A673 (cell line): ENCODE data around the gene EHBP1L1. TPM values are rescaled to one million over a fixed set of nuclear protein-coding genes. Genes with fewer than 3 reads are reported as not detected.

ENCODE experiments used
- BruUV-seq: library from RNA; stranded (reverse); fragments of 400-500 nt; replicated peaks from 2 replicates; lab custom pipeline; 2021; lab: Mats Ljungman, UMichigan
- CTCF ChIA-PET: fragments of 300-600 bp; sonication (Branson Sonifier 250); formaldehyde crosslinking; loops from one replicate; lab custom pipeline; 2022; ENCODE audit warnings: antibody characterized with exemption; lab: Charles Lee
- POLR2A ChIA-PET: fragments of 300-600 bp; sonication (Branson Sonifier 250); formaldehyde crosslinking; loops from one replicate; lab custom pipeline; 2022; ENCODE audit warnings: antibody characterized with exemption; ENCODE audit not compliant: low non-redundant PET; lab: Charles Lee
- DNase-seq: peaks from one replicate; pipeline ENCODE4 v3.0.0-alpha.2; 2015; ENCODE audit warnings: low spot score
- H3K27ac ChIP-seq: fragments of 200-600 bp; sonication (generic); 2 replicates; pipeline ENCODE4 v1.5.1; 2016; ENCODE audit warnings: mixed run types, low read depth, mild to moderate bottlenecking, mixed read lengths, antibody characterized with exemption, low read length; ENCODE audit not compliant: poor library complexity, severe bottlenecking
- H3K27me3 ChIP-seq: fragments of 200-600 bp; sonication (generic); replicated peaks from 2 replicates; pipeline ENCODE4 v1.6.1; 2017; ENCODE audit warnings: mixed run types, low read depth, mild to moderate bottlenecking, mixed read lengths, antibody characterized with exemption, low read length; ENCODE audit not compliant: insufficient read depth, poor library complexity
- H3K36me3 ChIP-seq: fragments of 200-600 bp; sonication (generic); 2 replicates; pipeline ENCODE4 v1.6.1; 2016; ENCODE audit warnings: mixed run types, mild to moderate bottlenecking, mixed read lengths, antibody characterized with exemption, low read length; ENCODE audit not compliant: insufficient read depth, poor library complexity, severe bottlenecking
- H3K4me1 ChIP-seq: fragments of 200-600 bp; sonication (generic); 2 replicates; pipeline ENCODE4 v1.6.1; 2017; ENCODE audit warnings: mixed run types, mild to moderate bottlenecking, mixed read lengths, antibody characterized with exemption, low read length; ENCODE audit not compliant: insufficient read depth, poor library complexity, severe bottlenecking
- H3K4me3 ChIP-seq: fragments of 200-600 bp; sonication (generic); 2 replicates; pipeline ENCODE4 v1.5.1; 2016; ENCODE audit warnings: low read depth, mixed run types, mild to moderate bottlenecking, mixed read lengths, low read length; ENCODE audit not compliant: poor library complexity, severe bottlenecking
- H3K9me3 ChIP-seq: fragments of 200-600 bp; sonication (generic); 2 replicates; pipeline ENCODE4 v1.6.1; 2016; ENCODE audit warnings: mixed run types, low read depth, mild to moderate bottlenecking, mixed read lengths, antibody characterized with exemption, low read length; ENCODE audit not compliant: poor library complexity, severe bottlenecking
- EZH2 ChIP-seq: fragments of 200-600 bp; sonication (generic); IDR thresholded peaks from 2 replicates; pipeline ENCODE4 v1.6.1; 2017; ENCODE audit warnings: borderline replicate concordance, low read depth, mild to moderate bottlenecking, mixed read lengths, antibody characterized with exemption, low read length; ENCODE audit not compliant: poor library complexity, severe bottlenecking
- intact Hi-C: fragments of 100-400 bp; cut with micrococcal nuclease; formaldehyde crosslinking; loops from one replicate; pipeline ENCODE4 v1.10.0; 2022; ENCODE audit not compliant: unreplicated experiment
- total RNA-seq: library from RNA; stranded (reverse); gene quantifications from 2 replicates; pipeline ENCODE4 v1.2.3, GENCODE V29; 2021
- TF ChIP-seq, protein P1 (sequence below): fragments of 300-800, 200-600 bp; sonication (generic); conservative IDR thresholded peaks from 2 replicates; pipeline ENCODE4 v1.5.1; 2017; ENCODE audit warnings: low read depth, mild to moderate bottlenecking, antibody characterized with exemption, low read length, moderate library complexity, mixed read lengths

EHBP1L1 gene
- total RNA-seq, 1 experiment from 2014 or later: 29.5 TPM

DNA sequence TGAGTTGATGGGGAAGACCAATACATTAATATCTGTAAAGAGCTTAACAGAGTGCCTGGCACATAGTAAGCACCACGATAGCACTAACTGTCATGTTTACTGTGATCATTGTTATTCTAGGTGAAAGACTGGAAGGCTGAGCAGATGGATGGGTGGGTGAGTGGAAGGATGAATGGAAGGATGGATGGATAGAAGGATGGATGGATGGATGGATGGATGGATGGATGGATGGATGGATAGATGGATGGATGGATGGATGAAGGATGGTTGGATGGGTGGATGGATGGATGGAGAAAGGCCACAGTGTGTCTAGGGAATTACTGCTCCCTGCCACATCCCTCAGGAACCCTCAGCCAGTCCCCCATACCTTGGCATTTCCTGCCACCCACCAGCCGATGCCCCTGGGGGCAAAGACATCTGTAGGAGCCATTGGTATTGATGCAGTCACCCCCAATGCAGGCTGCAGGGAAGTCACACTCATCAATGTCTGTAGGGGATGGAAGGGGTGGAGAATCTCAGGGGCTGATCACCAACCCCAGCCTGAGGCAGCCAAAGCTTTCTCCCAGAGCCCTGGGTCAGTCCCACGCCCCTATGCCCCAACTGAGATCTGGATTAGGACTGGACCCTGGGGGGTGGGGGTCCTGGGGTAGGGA is 33.0 kb upstream of the EHBP1L1 start:
- Histone ChIP-seq H3K27me3 (no peaks in the 10 kb centered on the region), H3K4me3 (no peak overlapping the region), H3K36me3 (peaks cover 10% of the 10 kb centered on the region), H3K27ac (no peak overlapping the region), H3K4me1 (peaks cover 19% of the 10 kb centered on the region), H3K9me3 (no peaks in the 10 kb centered on the region)
- DNase-seq: no peak
- POLR2A ChIA-PET: no interaction called here
- intact Hi-C loops: no loop called here
- CTCF ChIA-PET: interaction anchor here (0.9 kb wide), 1 partner anchor 51 kb away, joined by 5 read pairs; no protein-coding TSS in a partner anchor
- TF ChIP-seq EZH2: no peak
- TF ChIP-seq, protein P1, sequence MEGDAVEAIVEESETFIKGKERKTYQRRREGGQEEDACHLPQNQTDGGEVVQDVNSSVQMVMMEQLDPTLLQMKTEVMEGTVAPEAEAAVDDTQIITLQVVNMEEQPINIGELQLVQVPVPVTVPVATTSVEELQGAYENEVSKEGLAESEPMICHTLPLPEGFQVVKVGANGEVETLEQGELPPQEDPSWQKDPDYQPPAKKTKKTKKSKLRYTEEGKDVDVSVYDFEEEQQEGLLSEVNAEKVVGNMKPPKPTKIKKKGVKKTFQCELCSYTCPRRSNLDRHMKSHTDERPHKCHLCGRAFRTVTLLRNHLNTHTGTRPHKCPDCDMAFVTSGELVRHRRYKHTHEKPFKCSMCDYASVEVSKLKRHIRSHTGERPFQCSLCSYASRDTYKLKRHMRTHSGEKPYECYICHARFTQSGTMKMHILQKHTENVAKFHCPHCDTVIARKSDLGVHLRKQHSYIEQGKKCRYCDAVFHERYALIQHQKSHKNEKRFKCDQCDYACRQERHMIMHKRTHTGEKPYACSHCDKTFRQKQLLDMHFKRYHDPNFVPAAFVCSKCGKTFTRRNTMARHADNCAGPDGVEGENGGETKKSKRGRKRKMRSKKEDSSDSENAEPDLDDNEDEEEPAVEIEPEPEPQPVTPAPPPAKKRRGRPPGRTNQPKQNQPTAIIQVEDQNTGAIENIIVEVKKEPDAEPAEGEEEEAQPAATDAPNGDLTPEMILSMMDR: no peak
- no TSS peak for BruUV-seq

DNA sequence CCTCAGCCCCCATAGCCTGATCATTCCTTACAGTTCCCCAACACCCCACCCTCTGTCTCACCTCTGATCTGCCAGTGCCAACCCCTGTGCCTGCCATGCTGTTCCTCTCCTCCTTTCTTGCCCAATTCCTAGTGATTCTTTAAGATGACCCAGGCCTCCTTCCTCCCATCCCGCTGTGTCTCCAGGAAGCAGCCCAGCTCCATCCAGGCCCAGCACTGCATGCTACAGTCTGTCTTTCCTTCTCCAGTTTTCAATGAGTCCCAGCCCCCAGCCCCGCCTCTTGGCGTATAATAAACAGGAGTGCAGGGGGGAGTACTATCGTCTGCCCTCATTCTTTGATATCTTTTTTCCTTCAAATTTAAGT is 30.0 kb upstream of the EHBP1L1 start:
- H3K36me3 ChIP-seq: peaks cover 2% of the 10 kb centered on the region
- H3K27ac ChIP-seq: no peak overlapping the region
- H3K4me1 ChIP-seq: peaks cover 14% of the 10 kb centered on the region
- no peaks in the 10 kb centered on the region for H3K9me3 ChIP-seq
- BruUV-seq: no TSS peak
- H3K27me3 ChIP-seq: no peaks in the 10 kb centered on the region
- ChIA-PET CTCF (interaction anchor here (0.6 kb wide), 1 partner anchor 269 kb away, joined by 15 read pairs; no protein-coding TSS in a partner anchor), POLR2A (no interaction called here)
- no peak for TF ChIP-seq EZH2
- TF ChIP-seq, protein P1: no peak
- no peak overlapping the region for H3K4me3 ChIP-seq
- DNase-seq: no peak
- intact Hi-C loops: no loop called here

DNA sequence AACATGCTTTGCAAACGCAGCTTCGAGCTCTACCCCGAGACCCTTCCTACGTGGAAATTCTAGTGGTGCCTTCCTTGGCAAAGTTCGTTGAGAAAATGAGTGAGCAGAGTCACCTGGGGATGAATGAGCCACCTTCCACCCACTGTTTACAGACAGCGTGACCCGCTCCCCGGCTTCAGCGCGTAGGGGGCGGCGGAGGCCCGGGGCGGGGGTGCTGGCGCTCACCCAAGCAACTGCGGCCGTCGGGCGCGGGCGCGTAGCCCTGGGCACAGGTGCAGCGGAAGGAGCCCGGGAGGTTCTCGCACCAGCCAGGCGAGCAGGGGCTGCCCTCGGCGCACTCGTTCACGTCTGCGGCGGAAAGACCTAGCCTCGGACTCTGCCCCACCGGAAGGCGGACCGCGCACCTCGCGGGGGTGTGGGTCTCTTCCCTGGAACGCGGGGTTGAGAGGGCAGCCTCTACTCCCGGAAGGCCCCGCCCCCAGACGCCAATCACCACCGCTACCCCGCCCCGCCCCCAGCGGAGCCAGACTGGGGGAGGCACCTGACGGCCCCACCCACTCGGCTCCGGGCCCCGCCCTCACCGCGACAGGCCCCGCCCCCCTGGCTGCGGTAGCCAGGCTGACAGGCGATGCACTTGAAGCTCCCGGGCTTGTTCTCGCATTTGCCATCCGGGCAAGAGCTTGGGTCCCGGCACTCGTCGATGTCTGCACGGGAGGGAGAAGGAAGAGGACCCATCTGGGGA is 29.5 kb upstream of the EHBP1L1 start:
- Histone ChIP-seq H3K27me3 (no peaks in the 10 kb centered on the region), H3K27ac (no peak overlapping the region), H3K9me3 (no peaks in the 10 kb centered on the region), H3K4me3 (no peak overlapping the region), H3K36me3 (peaks cover 4% of the 10 kb centered on the region), H3K4me1 (peaks cover 11% of the 10 kb centered on the region)
- no TSS peak for BruUV-seq
- ChIA-PET POLR2A (no interaction called here), CTCF (interaction anchor here (0.6 kb wide), 2 partner anchors 17 to 23 kb away, joined by 6 to 9 read pairs; no protein-coding TSS in a partner anchor)
- DNase-seq: peak; percentile 88
- TF ChIP-seq EZH2: no peak
- TF ChIP-seq, protein P1: no peak
- intact Hi-C loops: no loop called here
